Osteoblast (primary cell): ENCODE data around the gene OVCA2. TPM values are rescaled to one million over a fixed set of nuclear protein-coding genes. Genes with fewer than 3 reads are reported as not detected.
A peak's percentile ranks its signal among the peaks of the same experiment; 100 is the strongest.

Source experiments
- DNase-seq: peaks from one replicate; pipeline ENCODE4 v3.0.0; 2011; ENCODE audit warnings: low spot score, mixed read lengths; ENCODE audit not compliant: insufficient read length; ENCODE audit errors: missing footprints
- H2AFZ ChIP-seq: 2 replicates; pipeline ENCODE4 v1.6.0; 2011; ENCODE audit warnings: mild to moderate bottlenecking, low read length
- H3K27ac ChIP-seq: 2 replicates; pipeline ENCODE4 v1.5.1; 2011; ENCODE audit warnings: mild to moderate bottlenecking, low read depth, low read length, moderate library complexity
- H3K27me3 ChIP-seq: 2 replicates; pipeline ENCODE4 v1.6.0; 2012; ENCODE audit warnings: mild to moderate bottlenecking, control low read depth, inconsistent platforms, low read length, moderate library complexity; ENCODE audit not compliant: insufficient read depth
- H3K36me3 ChIP-seq: 2 replicates; pipeline ENCODE4 v1.5.1; 2011; ENCODE audit warnings: mild to moderate bottlenecking, low read length, control low read depth, moderate library complexity; ENCODE audit not compliant: insufficient read depth
- H3K4me1 ChIP-seq: 2 replicates; pipeline ENCODE4 v1.5.1; 2011; ENCODE audit warnings: mild to moderate bottlenecking, low read length, control low read depth, moderate library complexity; ENCODE audit not compliant: insufficient read depth
- H3K4me2 ChIP-seq: 2 replicates; pipeline ENCODE4 v1.6.0; 2011; ENCODE audit warnings: mild to moderate bottlenecking, low read length; ENCODE audit not compliant: insufficient read depth
- H3K4me3 ChIP-seq: fragments of 200-600 bp; sonication (generic); 3 replicates; pipeline ENCODE4 v1.5.1; 2012; ENCODE audit warnings: mild to moderate bottlenecking, low read length, inconsistent platforms; ENCODE audit not compliant: insufficient read depth
- H3K79me2 ChIP-seq: 2 replicates; pipeline ENCODE4 v1.6.0; 2012; ENCODE audit warnings: mild to moderate bottlenecking, low read length, control low read depth, inconsistent platforms; ENCODE audit not compliant: insufficient read depth
- H3K9me3 ChIP-seq: 2 replicates; pipeline ENCODE4 v1.5.1; 2011; ENCODE audit warnings: low read depth, low read length, control low read depth
- H4K20me1 ChIP-seq: 2 replicates; pipeline ENCODE4 v1.6.0; 2012; ENCODE audit warnings: mild to moderate bottlenecking, low read length, control low read depth; ENCODE audit not compliant: insufficient read depth
- CTCF ChIP-seq: IDR thresholded peaks from 2 replicates; pipeline ENCODE4 v1.5.1; 2011; ENCODE audit warnings: mild to moderate bottlenecking, low read depth, low read length, moderate library complexity; ENCODE audit errors: extremely low read depth
- total RNA-seq: library from RNA; depleted of rRNA; stranded (reverse); fragments of >200 nt; gene quantifications from 2 replicates; pipeline ENCODE4 v1.2.3, GENCODE V29; 2012

Gene OVCA2
- total RNA-seq, 1 donor, result 59.0 TPM

GRCh38 chr17:2084766-2085647 lies 43.2 kb downstream of the OVCA2 start:
- H3K27me3 ChIP-seq, result no peaks in the 10 kb centered on the region
- H3K4me3 ChIP-seq, result no peak overlapping the region
- no peak overlapping the region for H3K4me2 ChIP-seq
- peaks cover 49% of the 10 kb centered on the region for H3K4me1 ChIP-seq
- peaks cover 24% of the 10 kb centered on the region for H3K36me3 ChIP-seq
- no peaks in the 10 kb centered on the region for H3K9me3 ChIP-seq
- H2AFZ ChIP-seq, result no peak overlapping the region
- TF ChIP-seq CTCF, result no peak
- DNase-seq, result peak; percentile 73
- peak overlapping the region; percentile 56 for H3K27ac ChIP-seq
- H4K20me1 ChIP-seq, result no peaks in the 10 kb centered on the region
- H3K79me2 ChIP-seq, result no peaks in the 10 kb centered on the region

GRCh38 chr17:2085648-2085949 lies 43.8 kb downstream of the OVCA2 start:
- Histone ChIP-seq H3K9me3 (no peaks in the 10 kb centered on the region), H3K27ac (peak overlapping the region; percentile 56), H3K79me2 (no peaks in the 10 kb centered on the region), H3K4me2 (no peak overlapping the region), H3K4me1 (peaks cover 55% of the 10 kb centered on the region), H3K4me3 (no peak overlapping the region), H4K20me1 (no peaks in the 10 kb centered on the region), H3K27me3 (no peaks in the 10 kb centered on the region), H2AFZ (no peak overlapping the region), H3K36me3 (peaks cover 20% of the 10 kb centered on the region)
- DNase-seq, result no peak
- TF ChIP-seq CTCF, result no peak

- Histone ChIP-seq H3K27me3 (no peaks in the 10 kb centered on the region), H3K4me3 (no peak overlapping the region), H3K4me2 (no peak overlapping the region), H4K20me1 (no peaks in the 10 kb centered on the region), H3K36me3 (peaks cover 14% of the 10 kb centered on the region), H3K27ac (peak overlapping the region; percentile 11), H2AFZ (no peak overlapping the region), H3K79me2 (no peaks in the 10 kb centered on the region), H3K9me3 (no peaks in the 10 kb centered on the region), H3K4me1 (peaks cover 59% of the 10 kb centered on the region)
- TF ChIP-seq CTCF, result no peak
- DNase-seq, result no peak
Observed at GRCh38 chr17:2086306-2086705, 44.5 kb downstream of the OVCA2 start.

GRCh38 chr17:2087597-2088211 lies 45.9 kb downstream of the OVCA2 start:
- Histone ChIP-seq H3K36me3 (peaks cover 8% of the 10 kb centered on the region), H2AFZ (no peak overlapping the region), H3K27ac (peak overlapping the region; percentile 1), H3K9me3 (no peaks in the 10 kb centered on the region), H3K27me3 (no peaks in the 10 kb centered on the region), H3K4me2 (no peak overlapping the region), H4K20me1 (no peaks in the 10 kb centered on the region), H3K4me3 (no peak overlapping the region), H3K4me1 (peaks cover 49% of the 10 kb centered on the region), H3K79me2 (no peaks in the 10 kb centered on the region)
- DNase-seq, result no peak
- TF ChIP-seq CTCF, result no peak
